NCI-H446 (cell line): ENCODE results near the gene GLI1.
A peak's percentile ranks its signal among the peaks of the same experiment; 100 is the strongest.
"Not testable (repeated sequence)": the region's sequence is repeated elsewhere in the genome, so short reads cannot be mapped to it uniquely, and the experiment has no call there.

Source experiments
- DNase-seq, 2 experiments: peaks; one replicate each; lab custom pipeline; 2025; lab: John Stamatoyannopoulos, UW

Gene GLI1

DNA sequence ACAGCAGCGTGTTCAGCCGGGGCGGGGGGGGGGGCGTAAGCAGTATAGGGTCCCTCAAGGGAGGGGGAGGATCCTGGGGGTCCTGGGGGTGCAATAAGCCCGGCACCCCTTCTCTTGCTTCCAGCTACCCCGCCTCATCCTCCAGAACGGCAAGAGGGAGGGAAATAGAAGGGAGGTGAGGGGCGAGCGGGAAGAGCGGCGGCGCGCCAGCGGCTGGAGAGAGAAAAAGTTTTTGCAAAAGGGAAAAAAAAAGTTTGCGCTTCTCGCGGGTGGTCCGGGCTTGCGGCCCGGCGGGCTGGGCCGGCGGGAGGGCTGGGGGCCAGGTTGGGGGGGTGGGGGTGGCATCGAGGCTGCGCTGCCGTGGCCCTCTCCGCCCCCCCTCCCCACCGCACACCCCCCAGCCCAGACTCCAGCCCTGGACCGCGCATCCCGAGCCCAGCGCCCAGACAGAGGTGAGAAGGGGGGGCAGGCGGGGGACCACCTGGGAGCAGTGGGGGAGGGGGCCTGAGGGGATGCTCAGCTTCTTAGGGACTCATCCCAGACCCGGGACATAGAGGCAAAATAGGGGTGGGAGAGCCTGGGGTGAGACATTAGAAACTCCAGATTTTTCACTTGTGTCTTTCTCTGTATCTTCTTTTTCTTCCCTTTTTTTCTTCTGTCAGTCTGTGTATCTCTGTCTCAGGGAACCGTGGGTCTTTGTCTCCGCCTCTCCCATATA is at the start of gene GLI1:
GLI1 (plus strand) TSS at position 36 of the 718 bp plus-strand sequence. CDS start 3,907 bp downstream, outside the sequence.
- DNase-seq = no peak

DNA sequence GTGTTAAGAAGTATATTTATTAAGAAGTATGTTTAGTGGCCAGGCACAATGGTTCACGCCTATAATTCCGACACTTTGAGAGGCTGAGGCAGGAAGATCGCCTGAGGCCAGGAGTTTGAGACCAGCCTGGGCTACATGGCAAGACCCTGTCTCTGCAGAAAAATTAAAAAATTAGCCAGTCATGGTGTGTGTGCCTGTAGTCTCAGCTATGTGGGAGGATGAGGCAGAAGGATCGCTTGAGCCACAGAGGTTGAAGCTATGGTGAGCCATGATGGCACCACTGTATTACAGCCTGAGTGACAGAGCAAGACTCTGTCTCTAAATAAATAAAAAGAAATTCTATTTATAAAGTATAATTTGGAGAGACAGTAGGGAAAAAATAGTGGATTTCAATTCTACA is 49.1 kb upstream of the GLI1 start:
- DNase-seq = no peak

DNA sequence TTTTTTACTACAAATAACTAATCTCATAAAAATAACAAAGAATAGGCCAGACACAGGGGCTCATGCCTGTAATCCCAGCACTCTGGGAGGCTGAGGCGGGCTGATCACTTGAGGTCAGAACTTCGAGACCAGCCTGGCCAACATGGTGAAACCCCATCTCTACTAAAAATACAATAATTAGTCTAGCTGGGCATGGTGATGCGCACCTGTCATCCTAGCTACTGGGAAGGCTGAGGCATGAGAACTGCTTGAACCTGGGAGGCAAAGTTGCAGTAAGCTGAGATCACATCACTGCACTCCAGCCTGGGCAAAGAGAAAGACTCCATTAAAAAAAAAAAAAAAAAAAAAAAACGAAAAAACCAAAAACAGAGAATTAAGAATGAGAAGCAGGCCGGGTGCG is 45.4 kb upstream of the GLI1 start:
- DNase-seq = not testable (repeated sequence)

DNA sequence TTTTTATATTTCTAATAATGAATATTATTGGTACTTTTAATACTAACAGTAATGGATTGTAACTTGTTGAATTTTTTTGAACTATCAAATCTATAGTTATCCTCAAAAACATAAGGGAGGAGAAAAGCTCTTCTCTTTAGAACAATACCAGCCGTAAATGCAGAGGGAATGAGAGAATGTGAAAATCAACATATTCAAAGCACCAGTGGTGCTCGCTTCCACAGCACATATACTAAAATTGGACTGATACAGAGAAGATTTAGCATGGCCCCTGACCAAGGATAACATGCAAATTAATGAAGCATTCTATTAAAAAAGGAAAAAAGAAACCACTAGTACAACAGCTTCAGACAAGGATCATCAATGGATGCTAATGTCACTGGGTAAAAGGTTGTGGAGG is 44.5 kb upstream of the GLI1 start:
- DNase-seq = no peak

DNA sequence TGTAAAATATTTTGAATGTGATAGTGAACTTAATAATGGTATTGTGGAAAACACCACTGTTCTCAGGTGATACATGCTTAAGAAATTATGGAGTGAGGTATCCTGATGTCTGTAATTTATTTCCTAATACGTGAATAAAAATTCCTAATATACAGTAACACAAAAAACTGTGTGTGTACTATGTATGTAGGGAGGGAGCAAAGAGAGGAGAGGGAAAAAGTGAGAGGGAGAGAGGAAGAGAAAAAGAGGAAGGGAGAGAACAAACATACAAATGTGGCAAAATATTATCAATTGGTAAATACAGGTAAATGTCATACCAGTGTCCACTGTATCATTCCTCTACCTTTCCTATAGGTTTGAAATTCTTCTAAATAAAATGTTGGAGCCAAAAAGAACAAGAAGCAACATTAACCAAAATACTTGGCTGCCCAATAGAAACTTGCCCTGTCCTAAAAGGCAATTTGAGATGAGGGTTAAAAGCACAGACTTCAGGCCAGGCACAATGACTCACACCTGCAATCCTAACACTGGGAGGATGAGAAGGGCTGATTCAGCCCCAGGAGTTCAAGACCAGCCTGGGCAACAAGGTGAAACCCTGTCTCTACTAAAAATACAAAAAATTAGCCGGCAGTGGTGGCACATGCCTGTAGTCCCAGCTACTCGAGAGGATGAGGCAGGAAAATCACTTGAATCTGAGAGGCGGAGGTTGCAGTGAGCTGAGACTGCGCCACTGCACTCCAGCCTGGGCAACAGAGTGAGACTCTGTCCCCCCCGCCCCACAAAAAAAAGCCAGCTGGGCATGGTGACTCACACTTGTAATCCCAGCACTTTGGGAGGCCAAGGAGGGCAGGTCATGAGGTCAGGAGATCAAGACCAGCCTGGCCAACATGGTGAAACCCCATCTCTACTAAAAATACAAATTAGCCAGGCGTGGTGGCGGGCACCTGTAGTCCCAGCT is 43.3 kb upstream of the GLI1 start:
- no peak for DNase-seq

DNA sequence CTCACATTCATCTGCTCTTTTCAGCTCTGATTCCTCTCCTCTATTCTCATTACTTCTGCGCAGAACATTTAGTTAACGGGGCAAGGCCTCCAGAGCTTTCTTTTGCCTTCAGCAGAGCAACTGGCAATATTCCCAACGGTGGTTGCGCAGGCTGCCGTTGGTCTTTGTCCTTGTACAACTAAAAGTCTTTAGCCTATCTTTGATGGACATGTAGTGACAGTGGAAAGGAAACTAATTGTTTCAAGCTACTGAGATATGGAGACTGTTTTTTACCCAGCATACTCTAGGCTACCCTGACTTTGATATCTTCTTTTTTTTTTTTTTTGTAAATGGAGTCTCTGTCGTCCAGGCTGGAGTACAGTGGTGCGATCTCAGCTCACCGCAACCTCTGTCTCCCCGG is 41.3 kb upstream of the GLI1 start:
- no peak for DNase-seq

DNA sequence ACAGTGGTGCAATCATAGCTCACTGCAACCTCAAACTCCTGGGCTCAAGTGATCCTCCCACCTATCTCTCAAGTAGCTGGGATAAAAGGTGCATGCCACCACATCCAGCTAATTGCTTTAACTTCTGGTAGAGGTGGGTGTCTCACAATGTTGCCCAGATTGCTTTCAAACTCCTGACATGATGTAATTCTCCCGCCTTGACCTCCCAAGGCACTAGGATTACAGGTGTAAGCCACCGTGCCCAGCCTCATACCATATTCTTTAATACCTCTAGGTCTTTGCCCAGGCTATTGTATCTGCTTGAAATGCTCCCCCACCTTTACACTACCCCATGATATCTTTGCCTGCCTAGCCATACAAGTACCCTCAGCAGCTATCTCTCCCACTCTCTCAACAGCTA is 40.1 kb upstream of the GLI1 start:
- DNase-seq = no peak

DNA sequence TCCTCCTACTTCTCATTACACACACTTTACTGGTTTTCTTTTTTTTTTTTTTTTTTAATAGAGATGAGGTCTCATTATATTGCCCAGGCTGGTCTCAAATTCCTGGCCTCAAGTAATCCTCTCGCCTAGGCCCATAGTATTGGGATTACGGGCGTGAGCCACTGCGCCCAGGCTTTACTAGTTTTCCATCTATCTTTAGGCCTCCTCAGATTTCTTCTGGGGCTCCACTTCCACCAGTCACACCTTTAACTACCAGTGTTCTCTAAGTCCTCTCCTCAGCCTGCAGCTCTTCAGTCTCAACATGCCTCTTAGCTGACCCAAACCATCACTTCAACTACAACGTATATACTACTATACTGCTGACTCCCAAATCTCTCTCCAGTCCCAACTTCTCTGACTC is 39.1 kb upstream of the GLI1 start:
- DNase-seq = no peak

DNA sequence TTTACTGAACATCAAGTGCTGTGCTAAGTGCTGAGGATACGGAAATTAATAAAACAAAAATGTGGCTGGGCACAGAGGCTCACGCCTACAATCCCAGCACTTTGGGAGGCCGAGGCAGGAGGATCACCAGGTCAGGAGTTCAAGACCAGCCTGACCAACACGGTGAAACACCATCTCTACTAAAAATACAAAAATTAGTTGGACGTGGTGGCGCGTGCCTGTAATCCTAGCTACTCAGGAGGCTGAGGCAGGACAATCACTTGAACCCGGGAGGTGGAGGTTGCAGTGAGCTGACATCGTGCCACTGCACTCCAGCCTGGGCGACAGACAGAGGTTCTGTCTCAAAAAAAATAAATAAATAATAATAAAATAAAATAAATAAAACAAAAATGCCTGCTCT is 32.6 kb upstream of the GLI1 start:
- not testable (repeated sequence) for DNase-seq

DNA sequence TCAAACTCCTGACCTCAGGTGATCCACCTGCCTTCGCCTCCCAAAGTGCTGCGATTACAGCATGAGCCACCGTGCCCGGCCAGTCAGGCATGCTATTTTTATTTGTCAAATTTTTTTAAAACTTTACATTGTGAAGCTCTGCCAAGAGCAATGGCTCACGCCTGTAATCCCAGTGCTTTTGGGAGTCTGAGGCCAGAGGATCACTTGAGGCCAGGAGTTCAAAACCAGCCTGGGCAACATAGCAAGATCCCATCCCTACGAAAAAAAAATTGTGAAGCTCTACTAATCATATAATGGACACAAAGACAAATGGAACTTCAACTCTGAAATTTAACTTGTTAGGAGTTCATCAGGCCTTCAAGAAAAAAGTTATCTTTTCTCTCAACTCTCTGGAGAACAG is 30.6 kb upstream of the GLI1 start:
- DNase-seq = no peak

DNA sequence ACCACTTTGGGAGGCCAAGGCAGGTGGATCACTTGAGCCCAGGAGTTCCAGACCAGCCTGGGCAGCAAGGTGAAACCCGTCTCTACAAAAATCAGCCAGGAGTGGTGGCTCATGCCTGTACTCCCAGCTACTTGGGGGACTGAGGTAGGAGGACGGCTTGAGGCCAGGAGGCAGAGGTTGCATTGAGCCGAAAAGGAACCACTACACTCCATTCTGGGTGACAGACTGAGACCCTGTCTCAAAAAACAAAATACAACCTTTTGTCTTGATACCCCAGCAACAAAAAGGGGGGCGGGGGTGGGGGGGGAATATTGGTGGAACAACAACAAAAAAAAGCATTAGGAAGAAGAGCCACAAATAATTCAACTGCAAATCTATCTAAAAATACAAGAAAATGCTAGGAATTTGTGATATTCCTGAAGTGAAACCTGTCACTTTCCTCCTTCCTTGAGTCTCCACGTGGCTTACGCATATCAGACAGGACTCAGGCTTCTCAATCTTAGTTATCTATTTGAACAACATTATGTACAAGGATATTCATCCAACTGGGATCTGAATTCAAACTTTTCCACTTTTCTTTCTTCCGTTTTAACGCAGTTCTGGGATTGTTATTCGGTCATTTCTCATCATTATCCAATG is 30.0 kb upstream of the GLI1 start:
- DNase-seq = no peak

DNA sequence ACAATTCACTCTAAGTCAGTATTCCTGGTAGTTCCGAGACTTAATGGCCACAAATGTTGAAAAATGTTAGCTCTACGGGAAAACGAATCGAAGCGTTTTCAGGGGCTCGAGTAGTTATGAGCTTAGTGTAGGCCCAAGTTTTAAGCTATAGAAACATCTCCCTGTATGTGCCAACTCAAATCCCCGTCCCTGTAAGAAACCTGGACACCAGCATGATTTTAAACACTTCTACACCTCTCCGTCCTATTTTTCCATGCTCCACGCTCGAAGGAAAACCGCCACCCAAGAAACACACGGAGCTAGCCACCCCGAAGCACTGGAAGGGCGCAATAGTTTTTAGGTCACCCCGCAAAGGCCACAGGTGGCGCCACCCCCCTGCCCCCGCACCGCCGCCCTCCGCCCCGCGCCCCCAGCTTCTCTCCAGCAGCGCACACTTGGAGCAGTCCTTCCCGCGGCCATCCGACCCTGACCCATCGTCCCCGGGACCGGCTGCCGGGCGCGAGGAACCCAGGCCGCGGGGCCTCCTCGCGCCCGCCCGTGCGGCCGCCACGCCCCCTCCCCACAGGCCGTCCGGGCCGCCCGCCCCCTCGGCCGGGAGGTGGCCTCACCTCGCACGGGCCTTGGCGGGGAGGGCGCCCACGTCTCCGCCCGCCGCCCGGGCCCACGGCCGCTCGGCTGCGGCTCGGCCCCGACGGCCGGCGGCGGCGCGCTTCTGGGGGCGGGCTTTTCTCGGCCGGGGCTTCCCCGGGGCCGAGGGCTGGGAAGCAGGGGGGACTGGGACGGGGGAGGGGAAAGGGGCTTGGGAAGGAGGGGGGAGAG is 29.3 kb upstream of the GLI1 start:
- DNase-seq = peak; percentile 56 to 74

DNA sequence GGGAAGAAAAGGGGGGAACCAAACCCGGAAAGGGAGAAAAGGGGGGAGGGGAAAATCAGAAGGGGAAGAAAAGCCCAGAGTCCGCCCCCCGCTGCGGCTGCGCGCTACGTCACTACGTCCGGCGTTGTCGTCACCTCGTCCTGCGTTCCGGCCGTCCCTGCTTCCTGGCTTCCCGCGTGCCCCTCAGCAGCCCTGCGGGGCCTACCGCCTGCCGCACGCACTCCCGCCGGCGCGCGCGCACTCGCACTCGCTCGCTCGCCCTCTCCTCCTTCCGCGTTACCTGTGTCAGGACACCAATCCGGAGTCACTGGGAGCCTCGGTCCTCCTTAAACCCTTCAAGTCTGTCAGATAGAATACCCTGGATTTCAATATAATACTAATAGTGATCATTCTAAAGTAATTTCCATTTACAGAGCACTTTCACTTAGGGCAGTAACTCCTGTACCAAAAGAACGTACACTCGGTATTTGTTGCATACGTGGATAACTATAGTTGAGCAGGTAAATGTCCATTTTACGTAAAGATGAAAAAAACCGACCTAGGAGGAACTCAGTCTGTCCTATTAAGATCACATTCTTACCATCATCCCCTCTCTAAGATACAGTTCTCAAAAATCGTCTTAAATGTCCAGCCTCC is 28.5 kb upstream of the GLI1 start, which contains the start of gene R3HDM2:
R3HDM2 (minus strand) TSS at position 113 of the 636 bp plus-strand sequence. CDS start 120,615 bp downstream, outside the sequence.
- peak; percentile 80 to 95 for DNase-seq

DNA sequence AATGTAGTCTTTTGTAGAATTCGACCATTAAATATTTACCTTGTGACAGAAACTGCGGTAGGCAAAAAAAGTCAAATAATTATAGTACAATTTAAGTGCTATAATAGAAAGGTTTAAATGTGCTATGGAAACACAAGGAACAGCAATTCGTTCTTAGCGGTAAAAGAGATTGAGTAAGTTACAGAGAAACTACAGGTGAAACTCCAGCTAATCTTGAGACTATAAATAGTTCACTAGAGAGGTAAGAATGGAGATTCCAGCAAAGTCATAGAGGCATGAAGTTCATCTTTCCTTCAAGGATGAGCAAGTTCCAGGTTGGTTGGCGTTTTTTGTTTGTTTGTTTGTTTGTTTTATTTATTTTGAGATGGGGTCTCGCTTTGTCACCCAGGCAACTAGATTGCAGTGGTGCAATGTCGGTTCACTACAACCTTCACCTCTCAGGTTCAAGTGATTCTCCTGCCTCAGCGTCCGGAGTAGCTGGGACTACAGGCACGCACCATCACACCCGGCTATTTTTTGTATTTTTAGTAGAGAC is 27.9 kb upstream of the GLI1 start:
- DNase-seq = no peak

DNA sequence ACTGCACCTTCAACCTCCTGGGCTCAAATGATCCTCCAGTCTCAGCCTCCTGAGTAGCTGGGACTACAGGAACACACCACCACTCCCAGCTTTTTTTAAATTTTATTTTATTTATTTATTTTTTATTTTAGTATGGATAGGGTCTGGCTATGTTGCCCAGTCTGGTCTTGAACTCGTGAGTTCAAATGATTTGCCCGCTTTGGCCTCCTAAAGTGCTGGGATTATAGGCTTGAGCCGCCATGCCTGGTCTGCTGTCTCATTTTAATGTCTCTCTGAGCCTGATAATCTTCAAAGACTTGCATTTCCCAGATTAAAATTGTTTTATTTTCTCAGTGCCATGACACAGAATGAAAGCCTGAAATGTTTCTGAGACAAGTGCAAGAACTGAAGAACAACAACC is 26.2 kb upstream of the GLI1 start:
- no peak for DNase-seq

DNA sequence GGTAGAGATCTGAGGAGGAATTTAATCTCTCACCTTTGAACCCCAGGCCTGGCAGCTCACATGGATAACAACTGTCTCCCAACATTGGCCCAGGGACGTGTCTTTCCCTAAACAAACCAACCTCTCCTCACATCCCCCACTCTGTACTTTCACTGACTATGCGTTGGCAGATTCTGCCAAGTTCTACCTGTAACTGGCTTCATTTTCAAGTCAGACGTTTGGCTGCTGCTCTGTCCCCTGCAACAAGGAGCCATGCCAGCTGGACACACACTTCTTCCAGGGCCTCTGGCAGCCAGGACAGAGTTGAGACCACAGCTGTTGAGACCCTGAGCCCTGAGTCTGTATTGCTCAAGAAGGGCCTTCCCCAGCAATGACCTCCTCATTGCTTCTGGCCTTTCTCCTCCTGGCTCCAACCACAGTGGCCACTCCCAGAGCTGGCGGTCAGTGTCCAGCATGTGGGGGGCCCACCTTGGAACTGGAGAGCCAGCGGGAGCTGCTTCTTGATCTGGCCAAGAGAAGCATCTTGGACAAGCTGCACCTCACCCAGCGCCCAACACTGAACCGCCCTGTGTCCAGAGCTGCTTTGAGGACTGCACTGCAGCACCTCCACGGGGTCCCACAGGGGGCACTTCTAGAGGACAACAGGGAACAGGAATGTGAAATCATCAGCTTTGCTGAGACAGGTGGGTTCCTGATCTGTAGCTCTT is 24.9 kb upstream of the GLI1 start, which contains the start of gene INHBC:
INHBC (plus strand) TSS at position 268 of the 707 bp plus-strand sequence; CDS start at position 371, 103 bp downstream.
- DNase-seq = no peak

DNA sequence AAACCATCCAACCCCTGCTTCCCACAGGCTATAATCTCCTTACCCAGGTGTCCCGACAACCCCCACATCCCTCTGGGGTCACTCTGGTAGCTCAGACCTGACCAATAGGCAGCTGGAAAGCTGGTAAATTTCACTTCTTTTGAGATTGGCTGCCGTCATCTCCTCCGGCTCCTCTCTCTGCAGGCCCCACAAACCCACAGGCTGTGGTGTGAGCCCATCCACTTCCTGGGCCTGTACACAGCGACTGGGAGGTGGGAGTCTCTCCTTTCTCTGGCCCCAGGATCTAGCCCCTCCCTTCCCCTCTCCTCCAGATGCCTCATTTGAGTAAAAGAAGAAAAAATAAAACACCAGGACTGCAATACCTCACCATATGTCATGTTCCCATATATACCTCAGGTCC is 24.3 kb upstream of the GLI1 start:
- DNase-seq = no peak

DNA sequence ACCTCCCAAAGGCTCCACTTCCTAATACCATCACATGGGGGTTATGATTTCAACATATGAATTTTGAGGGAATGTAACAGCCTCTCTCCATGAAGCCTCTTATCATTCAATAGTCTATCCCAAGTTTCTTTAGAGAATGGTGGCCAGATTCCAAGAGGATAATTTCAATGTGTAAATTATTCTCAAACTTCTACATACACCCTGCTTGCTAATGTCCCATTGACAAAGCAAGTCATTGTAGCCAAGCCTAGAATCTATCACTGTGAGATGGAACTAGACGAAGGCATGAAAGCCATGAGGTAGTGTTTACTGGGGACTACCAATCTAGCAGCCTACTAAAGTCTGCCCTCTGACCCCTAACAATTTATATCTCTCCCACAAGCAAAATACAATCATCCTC is 21.2 kb upstream of the GLI1 start:
- no peak for DNase-seq

DNA sequence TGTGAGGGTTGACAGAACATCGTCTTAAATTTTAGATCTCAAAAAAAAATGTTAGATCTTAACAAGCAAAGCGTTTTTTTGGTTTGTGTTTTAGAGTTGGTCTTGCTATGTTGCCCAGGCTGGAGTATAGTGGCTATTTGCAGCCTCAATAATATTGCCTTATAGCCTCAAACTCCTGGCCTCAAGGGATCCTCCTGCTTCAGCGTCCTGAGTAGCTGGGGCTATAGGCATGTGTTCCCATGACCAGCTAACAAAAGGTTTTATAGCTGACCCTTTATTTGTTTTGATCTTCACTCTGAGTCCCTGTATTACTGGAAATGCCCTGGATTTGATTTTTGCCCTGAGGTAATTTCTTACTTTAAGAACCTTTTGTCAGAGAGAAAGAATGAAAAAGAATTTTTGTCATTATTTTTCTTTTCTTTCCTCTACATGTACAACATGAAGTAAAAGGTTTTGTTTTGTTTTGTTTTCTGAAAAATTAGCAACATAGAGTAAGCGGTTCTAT is 19.8 kb upstream of the GLI1 start:
- no peak for DNase-seq

DNA sequence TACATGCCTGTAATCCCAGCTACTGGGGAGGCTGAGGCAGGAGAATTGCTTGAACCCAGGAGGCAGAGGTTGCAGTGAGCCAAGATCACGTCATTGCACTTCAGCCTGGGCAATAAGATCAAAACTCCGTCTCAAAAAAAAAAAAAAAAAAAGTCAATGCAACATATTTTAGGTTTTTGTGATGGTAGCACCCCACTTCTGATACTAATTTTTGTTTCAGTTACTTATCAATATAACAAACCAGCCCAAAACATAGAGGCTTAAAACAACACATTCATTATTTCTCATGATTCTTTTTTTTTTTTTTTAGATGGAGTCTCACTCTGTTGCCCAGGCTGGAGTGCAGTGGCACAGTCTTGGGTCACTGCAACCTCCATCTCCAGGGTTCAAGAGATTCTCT is 18.2 kb upstream of the GLI1 start:
- not testable (repeated sequence) for DNase-seq
